WTC11 (cell line): ENCODE measurements around the gene PRKAR1B. TPM values are rescaled to one million over a fixed set of nuclear protein-coding genes. Genes with fewer than 3 reads are reported as not detected.

Experiments
- ATAC-seq: fragments of 200-7000 bp; cut with Tn5 transposase; 2 replicates; pipeline ENCODE4 v1.10.0; 2021; ENCODE audit warnings: mild to moderate bottlenecking, moderate library complexity
- CTCF ChIA-PET: fragments of 300-600 bp; sonication (Branson Sonifier 250); formaldehyde crosslinking; loops from one replicate; lab custom pipeline; 2021; ENCODE audit warnings: antibody characterized with exemption; lab: Charles Lee
- POLR2A ChIA-PET: fragments of 350-600 bp; sonication (Branson Sonifier 250); formaldehyde crosslinking; loops from one replicate; lab custom pipeline; 2021; ENCODE audit warnings: antibody characterized with exemption; lab: Charles Lee
- DNase-seq: peaks from one replicate; pipeline ENCODE4 v3.0.0; 2021; ENCODE audit warnings: low spot score
- H3K27ac Mint-ChIP-seq: 2 replicates; pipeline ENCODE4 v1.8.0; 2021; ENCODE audit warnings: mixed read lengths
- H3K27me3 Mint-ChIP-seq: 2 replicates; pipeline ENCODE4 v1.8.0; 2021; ENCODE audit warnings: low read depth, mild to moderate bottlenecking, moderate library complexity, mixed read lengths
- H3K36me3 Mint-ChIP-seq: 2 replicates; pipeline ENCODE4 v1.8.0; 2021; ENCODE audit warnings: mixed read lengths
- H3K4me1 Mint-ChIP-seq: 2 replicates; pipeline ENCODE4 v1.8.0; 2022; ENCODE audit warnings: mixed read lengths
- H3K4me3 Mint-ChIP-seq: 2 replicates; pipeline ENCODE4 v1.8.0; 2021; ENCODE audit warnings: mild to moderate bottlenecking, moderate library complexity, mixed read lengths
- H3K9me3 Mint-ChIP-seq: 2 replicates; pipeline ENCODE4 v1.8.0; 2021; ENCODE audit warnings: mixed read lengths
- CREM ChIP-seq: sonication (generic); formaldehyde crosslinking; IDR thresholded peaks from 2 replicates; pipeline ENCODE4 v1.8.1; 2022; ENCODE audit warnings: mild to moderate bottlenecking, missing genetic modification reagents, moderate library complexity
- ETV6 ChIP-seq: sonication (generic); formaldehyde crosslinking; IDR thresholded peaks from 2 replicates; pipeline ENCODE4 v1.8.1; 2022; ENCODE audit warnings: mild to moderate bottlenecking, missing genetic modification reagents
- FOXP1 ChIP-seq: sonication (generic); formaldehyde crosslinking; IDR thresholded peaks from 2 replicates; pipeline ENCODE4 v1.8.0; 2022; ENCODE audit warnings: missing genetic modification reagents, mild to moderate bottlenecking, moderate library complexity, borderline replicate concordance
- MXD4 ChIP-seq: fragments of 250-450 bp; sonication (Bioruptor Pico); IDR thresholded peaks from 2 replicates; pipeline ENCODE4 v1.8.0; 2021; ENCODE audit warnings: mild to moderate bottlenecking, moderate library complexity, borderline replicate concordance
- OVOL2 ChIP-seq: fragments of 250-450 bp; sonication (Bioruptor Pico); IDR thresholded peaks from 2 replicates; pipeline ENCODE4 v1.9.0; 2021; ENCODE audit warnings: mild to moderate bottlenecking, borderline replicate concordance
- SMAD3 ChIP-seq: sonication (generic); formaldehyde crosslinking; IDR thresholded peaks from 2 replicates; pipeline ENCODE4 v1.8.0; 2022; ENCODE audit warnings: missing genetic modification reagents, mild to moderate bottlenecking, borderline replicate concordance
- SMAD4 ChIP-seq: sonication (generic); formaldehyde crosslinking; IDR thresholded peaks from 2 replicates; pipeline ENCODE4 v1.8.0; 2022; ENCODE audit warnings: mild to moderate bottlenecking, missing genetic modification reagents
- ZNF219 ChIP-seq: sonication (generic); formaldehyde crosslinking; IDR thresholded peaks from 2 replicates; pipeline ENCODE4 v1.8.0; 2023; ENCODE audit warnings: missing genetic modification reagents, mild to moderate bottlenecking, borderline replicate concordance
- ZNF232 ChIP-seq: sonication (generic); formaldehyde crosslinking; IDR thresholded peaks from 2 replicates; pipeline ENCODE4 v1.8.0; 2022; ENCODE audit warnings: mild to moderate bottlenecking, missing genetic modification reagents
- ZNF396 ChIP-seq: fragments of 250-450 bp; sonication (Bioruptor Pico); IDR thresholded peaks from 2 replicates; pipeline ENCODE4 v1.8.0; 2021; ENCODE audit warnings: mild to moderate bottlenecking, moderate library complexity, borderline replicate concordance
- ZNF671 ChIP-seq: fragments of 250-450 bp; sonication (Bioruptor Pico); IDR thresholded peaks from 2 replicates; pipeline ENCODE4 v1.8.0; 2021; ENCODE audit warnings: mild to moderate bottlenecking
- total RNA-seq: library from RNA; stranded (reverse); gene quantifications from 3 replicates; pipeline ENCODE4 v1.2.3, GENCODE V29; 2021
- TF ChIP-seq, protein P1 (sequence below): sonication (generic); formaldehyde crosslinking; IDR thresholded peaks from 2 replicates; pipeline ENCODE4 v1.8.0; 2022; ENCODE audit warnings: mild to moderate bottlenecking, missing genetic modification reagents
- TF ChIP-seq, protein P2 (sequence below): sonication (generic); formaldehyde crosslinking; IDR thresholded peaks from 2 replicates; pipeline ENCODE4 v1.8.1; 2023; ENCODE audit warnings: mild to moderate bottlenecking, missing genetic modification reagents
- TF ChIP-seq, protein P3 (sequence below): sonication (generic); formaldehyde crosslinking; IDR thresholded peaks from 2 replicates; pipeline ENCODE4 v1.8.1; 2023; ENCODE audit warnings: mild to moderate bottlenecking, moderate library complexity, missing genetic modification reagents
- TF ChIP-seq, protein P4 (sequence below): sonication (generic); formaldehyde crosslinking; IDR thresholded peaks from 2 replicates; pipeline ENCODE4 v1.8.1; 2022; ENCODE audit warnings: low read depth, missing genetic modification reagents, borderline replicate concordance
- TF ChIP-seq, protein P5 (sequence below): fragments of 250-450 bp; sonication (Bioruptor Pico); IDR thresholded peaks from 2 replicates; pipeline ENCODE4 v1.9.0; 2021; ENCODE audit warnings: moderate library complexity, mild to moderate bottlenecking, inconsistent platforms, borderline replicate concordance
- TF ChIP-seq, protein P6 (sequence below): sonication (generic); formaldehyde crosslinking; IDR thresholded peaks from 2 replicates; pipeline ENCODE4 v1.8.1; 2023; ENCODE audit warnings: mild to moderate bottlenecking, missing genetic modification reagents, moderate library complexity
- TF ChIP-seq, protein P7 (sequence below): sonication (generic); formaldehyde crosslinking; IDR thresholded peaks from 2 replicates; pipeline ENCODE4 v1.8.1; 2023; ENCODE audit warnings: mild to moderate bottlenecking, missing genetic modification reagents, moderate library complexity
- TF ChIP-seq, protein P8 (sequence below): fragments of 250-450 bp; sonication (Bioruptor Pico); IDR thresholded peaks from 2 replicates; pipeline ENCODE4 v2.1.2; 2022; ENCODE audit warnings: mild to moderate bottlenecking, moderate library complexity

PRKAR1B gene
- total RNA-seq, 1 experiment from 2014 or later = 43.6 TPM

DNA sequence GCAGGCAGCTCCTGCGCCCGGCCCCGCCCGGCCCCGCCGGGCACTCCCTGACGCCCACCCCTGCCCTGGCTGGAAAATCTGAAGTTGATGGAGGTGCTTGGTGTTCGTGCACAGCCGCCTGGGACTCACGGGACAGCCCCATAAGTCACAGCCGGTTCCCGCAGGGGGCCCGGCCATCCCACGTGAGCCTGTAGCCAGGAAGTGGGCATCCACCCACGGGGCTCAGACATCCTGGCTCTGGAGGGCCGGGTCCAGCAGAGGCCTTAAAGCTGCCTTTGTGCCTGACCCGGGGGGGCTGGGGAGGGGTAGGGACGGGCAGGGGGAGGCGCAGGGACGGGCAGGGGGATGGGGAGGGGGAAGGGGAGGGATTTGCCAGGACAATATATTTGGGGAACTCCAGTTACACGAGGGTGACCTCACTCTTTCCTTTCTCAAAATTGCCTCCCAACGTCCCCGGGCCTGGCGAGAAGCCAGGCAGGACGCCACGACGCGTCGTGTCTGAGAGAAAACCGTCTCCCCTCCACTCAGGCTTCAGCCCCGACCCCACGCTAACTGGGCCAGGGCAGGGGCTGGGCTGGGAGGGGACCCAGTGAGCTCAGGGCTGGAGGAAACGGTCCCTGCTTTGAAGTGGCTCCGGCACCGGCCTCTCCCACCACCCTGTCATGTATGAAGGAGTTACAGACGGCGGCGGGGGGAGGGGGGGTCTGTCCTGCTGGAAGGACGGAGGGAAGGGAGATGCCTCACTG lies 125.3 kb downstream of the PRKAR1B start:
- H3K9me3 Mint-ChIP-seq = no peaks in the 10 kb centered on the region
- no peaks in the 10 kb centered on the region for H3K27me3 Mint-ChIP-seq
- ATAC-seq (no peak), DNase-seq (no peak)
- TF ChIP-seq, protein P1, sequence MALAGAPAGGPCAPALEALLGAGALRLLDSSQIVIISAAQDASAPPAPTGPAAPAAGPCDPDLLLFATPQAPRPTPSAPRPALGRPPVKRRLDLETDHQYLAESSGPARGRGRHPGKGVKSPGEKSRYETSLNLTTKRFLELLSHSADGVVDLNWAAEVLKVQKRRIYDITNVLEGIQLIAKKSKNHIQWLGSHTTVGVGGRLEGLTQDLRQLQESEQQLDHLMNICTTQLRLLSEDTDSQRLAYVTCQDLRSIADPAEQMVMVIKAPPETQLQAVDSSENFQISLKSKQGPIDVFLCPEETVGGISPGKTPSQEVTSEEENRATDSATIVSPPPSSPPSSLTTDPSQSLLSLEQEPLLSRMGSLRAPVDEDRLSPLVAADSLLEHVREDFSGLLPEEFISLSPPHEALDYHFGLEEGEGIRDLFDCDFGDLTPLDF (CRISPR knock-in tag) = no peak
- TF ChIP-seq, protein P2, sequence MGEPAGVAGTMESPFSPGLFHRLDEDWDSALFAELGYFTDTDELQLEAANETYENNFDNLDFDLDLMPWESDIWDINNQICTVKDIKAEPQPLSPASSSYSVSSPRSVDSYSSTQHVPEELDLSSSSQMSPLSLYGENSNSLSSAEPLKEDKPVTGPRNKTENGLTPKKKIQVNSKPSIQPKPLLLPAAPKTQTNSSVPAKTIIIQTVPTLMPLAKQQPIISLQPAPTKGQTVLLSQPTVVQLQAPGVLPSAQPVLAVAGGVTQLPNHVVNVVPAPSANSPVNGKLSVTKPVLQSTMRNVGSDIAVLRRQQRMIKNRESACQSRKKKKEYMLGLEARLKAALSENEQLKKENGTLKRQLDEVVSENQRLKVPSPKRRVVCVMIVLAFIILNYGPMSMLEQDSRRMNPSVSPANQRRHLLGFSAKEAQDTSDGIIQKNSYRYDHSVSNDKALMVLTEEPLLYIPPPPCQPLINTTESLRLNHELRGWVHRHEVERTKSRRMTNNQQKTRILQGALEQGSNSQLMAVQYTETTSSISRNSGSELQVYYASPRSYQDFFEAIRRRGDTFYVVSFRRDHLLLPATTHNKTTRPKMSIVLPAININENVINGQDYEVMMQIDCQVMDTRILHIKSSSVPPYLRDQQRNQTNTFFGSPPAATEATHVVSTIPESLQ (CRISPR knock-in tag) = no peak
- no peak for TF ChIP-seq SMAD3 (CRISPR knock-in tag)
- TF ChIP-seq, protein P3, sequence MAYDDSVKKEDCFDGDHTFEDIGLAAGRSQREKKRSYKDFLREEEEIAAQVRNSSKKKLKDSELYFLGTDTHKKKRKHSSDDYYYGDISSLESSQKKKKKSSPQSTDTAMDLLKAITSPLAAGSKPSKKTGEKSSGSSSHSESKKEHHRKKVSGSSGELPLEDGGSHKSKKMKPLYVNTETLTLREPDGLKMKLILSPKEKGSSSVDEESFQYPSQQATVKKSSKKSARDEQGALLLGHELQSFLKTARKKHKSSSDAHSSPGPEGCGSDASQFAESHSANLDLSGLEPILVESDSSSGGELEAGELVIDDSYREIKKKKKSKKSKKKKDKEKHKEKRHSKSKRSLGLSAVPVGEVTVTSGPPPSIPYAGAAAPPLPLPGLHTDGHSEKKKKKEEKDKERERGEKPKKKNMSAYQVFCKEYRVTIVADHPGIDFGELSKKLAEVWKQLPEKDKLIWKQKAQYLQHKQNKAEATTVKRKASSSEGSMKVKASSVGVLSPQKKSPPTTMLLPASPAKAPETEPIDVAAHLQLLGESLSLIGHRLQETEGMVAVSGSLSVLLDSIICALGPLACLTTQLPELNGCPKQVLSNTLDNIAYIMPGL (CRISPR knock-in tag) = no peak
- TF ChIP-seq ZNF232 = no peak
- TF ChIP-seq MXD4 (CRISPR knock-in tag) = no peak
- TF ChIP-seq, protein P4, sequence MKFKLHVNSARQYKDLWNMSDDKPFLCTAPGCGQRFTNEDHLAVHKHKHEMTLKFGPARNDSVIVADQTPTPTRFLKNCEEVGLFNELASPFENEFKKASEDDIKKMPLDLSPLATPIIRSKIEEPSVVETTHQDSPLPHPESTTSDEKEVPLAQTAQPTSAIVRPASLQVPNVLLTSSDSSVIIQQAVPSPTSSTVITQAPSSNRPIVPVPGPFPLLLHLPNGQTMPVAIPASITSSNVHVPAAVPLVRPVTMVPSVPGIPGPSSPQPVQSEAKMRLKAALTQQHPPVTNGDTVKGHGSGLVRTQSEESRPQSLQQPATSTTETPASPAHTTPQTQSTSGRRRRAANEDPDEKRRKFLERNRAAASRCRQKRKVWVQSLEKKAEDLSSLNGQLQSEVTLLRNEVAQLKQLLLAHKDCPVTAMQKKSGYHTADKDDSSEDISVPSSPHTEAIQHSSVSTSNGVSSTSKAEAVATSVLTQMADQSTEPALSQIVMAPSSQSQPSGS (CRISPR knock-in tag) = no peak
- TF ChIP-seq ETV6 (CRISPR knock-in tag) = no peak
- TF ChIP-seq, protein P5, sequence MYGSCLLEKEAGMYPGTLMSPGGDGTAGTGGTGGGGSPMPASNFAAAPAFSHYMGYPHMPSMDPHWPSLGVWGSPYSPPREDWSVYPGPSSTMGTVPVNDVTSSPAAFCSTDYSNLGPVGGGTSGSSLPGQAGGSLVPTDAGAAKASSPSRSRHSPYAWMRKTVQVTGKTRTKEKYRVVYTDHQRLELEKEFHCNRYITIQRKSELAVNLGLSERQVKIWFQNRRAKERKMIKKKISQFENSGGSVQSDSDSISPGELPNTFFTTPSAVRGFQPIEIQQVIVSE (CRISPR knock-in tag) = no peak
- no peak for TF ChIP-seq ZNF671 (CRISPR knock-in tag)
- TF ChIP-seq, protein P6, sequence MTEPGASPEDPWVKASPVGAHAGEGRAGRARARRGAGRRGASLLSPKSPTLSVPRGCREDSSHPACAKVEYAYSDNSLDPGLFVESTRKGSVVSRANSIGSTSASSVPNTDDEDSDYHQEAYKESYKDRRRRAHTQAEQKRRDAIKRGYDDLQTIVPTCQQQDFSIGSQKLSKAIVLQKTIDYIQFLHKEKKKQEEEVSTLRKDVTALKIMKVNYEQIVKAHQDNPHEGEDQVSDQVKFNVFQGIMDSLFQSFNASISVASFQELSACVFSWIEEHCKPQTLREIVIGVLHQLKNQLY (CRISPR knock-in tag) = no peak
- no peak for TF ChIP-seq ZNF396 (CRISPR knock-in tag)
- TF ChIP-seq FOXP1 (CRISPR knock-in tag) = no peak
- no peak for TF ChIP-seq SMAD4 (CRISPR knock-in tag)
- TF ChIP-seq, protein P7, sequence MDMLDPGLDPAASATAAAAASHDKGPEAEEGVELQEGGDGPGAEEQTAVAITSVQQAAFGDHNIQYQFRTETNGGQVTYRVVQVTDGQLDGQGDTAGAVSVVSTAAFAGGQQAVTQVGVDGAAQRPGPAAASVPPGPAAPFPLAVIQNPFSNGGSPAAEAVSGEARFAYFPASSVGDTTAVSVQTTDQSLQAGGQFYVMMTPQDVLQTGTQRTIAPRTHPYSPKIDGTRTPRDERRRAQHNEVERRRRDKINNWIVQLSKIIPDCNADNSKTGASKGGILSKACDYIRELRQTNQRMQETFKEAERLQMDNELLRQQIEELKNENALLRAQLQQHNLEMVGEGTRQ (CRISPR knock-in tag) = no peak
- TF ChIP-seq, protein P8, sequence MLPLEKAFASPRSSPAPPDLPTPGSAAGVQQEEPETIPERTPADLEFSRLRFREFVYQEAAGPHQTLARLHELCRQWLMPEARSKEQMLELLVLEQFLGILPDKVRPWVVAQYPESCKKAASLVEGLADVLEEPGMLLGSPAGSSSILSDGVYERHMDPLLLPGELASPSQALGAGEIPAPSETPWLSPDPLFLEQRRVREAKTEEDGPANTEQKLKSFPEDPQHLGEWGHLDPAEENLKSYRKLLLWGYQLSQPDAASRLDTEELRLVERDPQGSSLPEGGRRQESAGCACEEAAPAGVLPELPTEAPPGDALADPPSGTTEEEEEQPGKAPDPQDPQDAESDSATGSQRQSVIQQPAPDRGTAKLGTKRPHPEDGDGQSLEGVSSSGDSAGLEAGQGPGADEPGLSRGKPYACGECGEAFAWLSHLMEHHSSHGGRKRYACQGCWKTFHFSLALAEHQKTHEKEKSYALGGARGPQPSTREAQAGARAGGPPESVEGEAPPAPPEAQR (CRISPR knock-in tag) = no peak
- no peak for TF ChIP-seq OVOL2 (CRISPR knock-in tag)
- no peak for TF ChIP-seq CREM
- no peak for TF ChIP-seq ZNF219 (CRISPR knock-in tag)
- TF ChIP-seq, all 79 proteins: peak for 0
- ChIA-PET CTCF (interaction anchor here (0.9 kb wide), 1 partner anchor 280 kb away, joined by 3 read pairs; no protein-coding TSS in a partner anchor), POLR2A (no interaction called here)
- H3K36me3 Mint-ChIP-seq = no peaks in the 10 kb centered on the region; the same call in 1 of the 2 replicates
- H3K4me3 Mint-ChIP-seq = no peak overlapping the region
- no peak overlapping the region for H3K27ac Mint-ChIP-seq
- peaks cover 4% of the 10 kb centered on the region; the same call in 1 of the 2 replicates for H3K4me1 Mint-ChIP-seq
